ENCODE data around the gene GRIN3A. TPM values are rescaled to one million over a fixed set of nuclear protein-coding genes. Genes with fewer than 3 reads are reported as not detected.

GRIN3A gene
- total RNA-seq, 1 donor from 2014 or later, result 0.15 TPM

DNA sequence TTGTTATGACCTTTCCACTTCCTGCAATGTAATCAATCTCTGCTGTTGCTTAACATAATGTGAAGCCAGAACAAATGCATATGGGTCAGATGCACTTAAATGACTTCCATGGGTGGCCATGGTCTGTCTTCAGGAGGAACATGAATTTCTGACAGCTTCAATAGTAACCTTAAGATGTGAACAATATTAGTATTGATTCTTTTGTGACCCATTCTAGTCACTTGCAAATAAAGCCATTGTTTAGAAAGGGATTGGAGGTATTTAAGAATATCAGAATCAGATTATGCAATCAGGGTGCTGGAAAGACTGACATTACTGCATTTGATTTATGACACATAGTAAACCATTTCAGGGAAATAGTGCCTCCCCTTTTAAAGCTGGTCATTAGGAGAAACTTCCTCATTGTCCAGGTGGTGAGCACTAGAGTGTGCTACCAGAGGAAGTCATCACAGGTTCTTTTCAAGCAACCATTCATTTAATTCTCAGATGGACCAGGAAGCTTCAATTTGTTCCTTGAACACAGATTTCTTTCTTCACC, 32.1 kb downstream of the GRIN3A start:
- Mint-ChIP-seq H3K4me1 (ENCODE audit: low read depth, unreplicated experiment) (peaks cover 10% of the 10 kb centered on the region), H3K9me3 (ENCODE audit: unreplicated experiment) (no peaks in the 10 kb centered on the region), H3K36me3 (ENCODE audit: unreplicated experiment) (no peaks in the 10 kb centered on the region), H3K27me3 (ENCODE audit: unreplicated experiment) (no peaks in the 10 kb centered on the region), H3K4me3 (ENCODE audit: unreplicated experiment) (no peak overlapping the region), H3K27ac (ENCODE audit: unreplicated experiment) (no peak overlapping the region)
- DNase-seq, result no peak
- TF ChIP-seq, protein P1, sequence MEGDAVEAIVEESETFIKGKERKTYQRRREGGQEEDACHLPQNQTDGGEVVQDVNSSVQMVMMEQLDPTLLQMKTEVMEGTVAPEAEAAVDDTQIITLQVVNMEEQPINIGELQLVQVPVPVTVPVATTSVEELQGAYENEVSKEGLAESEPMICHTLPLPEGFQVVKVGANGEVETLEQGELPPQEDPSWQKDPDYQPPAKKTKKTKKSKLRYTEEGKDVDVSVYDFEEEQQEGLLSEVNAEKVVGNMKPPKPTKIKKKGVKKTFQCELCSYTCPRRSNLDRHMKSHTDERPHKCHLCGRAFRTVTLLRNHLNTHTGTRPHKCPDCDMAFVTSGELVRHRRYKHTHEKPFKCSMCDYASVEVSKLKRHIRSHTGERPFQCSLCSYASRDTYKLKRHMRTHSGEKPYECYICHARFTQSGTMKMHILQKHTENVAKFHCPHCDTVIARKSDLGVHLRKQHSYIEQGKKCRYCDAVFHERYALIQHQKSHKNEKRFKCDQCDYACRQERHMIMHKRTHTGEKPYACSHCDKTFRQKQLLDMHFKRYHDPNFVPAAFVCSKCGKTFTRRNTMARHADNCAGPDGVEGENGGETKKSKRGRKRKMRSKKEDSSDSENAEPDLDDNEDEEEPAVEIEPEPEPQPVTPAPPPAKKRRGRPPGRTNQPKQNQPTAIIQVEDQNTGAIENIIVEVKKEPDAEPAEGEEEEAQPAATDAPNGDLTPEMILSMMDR (IDR thresholded peaks at IDR 0.05; ENCODE audit: partially characterized antibody, unreplicated experiment), result no peak

DNA sequence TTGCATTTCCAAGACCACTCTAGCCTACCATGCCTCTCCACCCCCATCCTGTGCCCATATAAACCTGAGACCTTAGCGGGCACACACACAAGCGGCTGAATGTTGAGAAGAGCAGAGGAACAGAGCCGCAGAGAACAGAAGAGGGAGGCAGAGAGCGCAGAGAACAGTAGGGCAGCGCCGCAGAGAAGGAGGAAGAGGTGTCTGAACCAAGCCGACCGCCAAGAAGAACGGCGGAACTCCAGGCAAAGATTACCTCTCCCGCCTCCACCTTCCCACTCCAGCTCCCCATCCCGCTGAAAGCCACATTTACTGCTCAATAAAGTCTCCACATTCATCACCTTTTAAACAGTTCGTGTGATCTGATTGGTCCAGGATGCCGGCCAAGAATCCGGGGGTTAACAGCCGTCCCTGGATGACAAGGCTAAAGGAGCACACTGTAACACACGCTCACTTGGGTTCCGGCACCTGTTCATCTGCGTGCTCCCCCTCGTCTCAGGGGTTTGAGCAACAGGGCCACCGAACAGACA, 33.2 kb downstream of the GRIN3A start:
- peak; percentile 47 for DNase-seq
- Mint-ChIP-seq H3K27me3 (ENCODE audit: unreplicated experiment) (no peaks in the 10 kb centered on the region), H3K36me3 (ENCODE audit: unreplicated experiment) (no peaks in the 10 kb centered on the region), H3K4me3 (ENCODE audit: unreplicated experiment) (peak overlapping the region; percentile 83), H3K9me3 (ENCODE audit: unreplicated experiment) (no peaks in the 10 kb centered on the region), H3K4me1 (ENCODE audit: low read depth, unreplicated experiment) (peaks cover 10% of the 10 kb centered on the region), H3K27ac (ENCODE audit: unreplicated experiment) (no peak overlapping the region)
- TF ChIP-seq, protein P1 (IDR thresholded peaks at IDR 0.05; ENCODE audit: partially characterized antibody, unreplicated experiment), result no peak

DNA sequence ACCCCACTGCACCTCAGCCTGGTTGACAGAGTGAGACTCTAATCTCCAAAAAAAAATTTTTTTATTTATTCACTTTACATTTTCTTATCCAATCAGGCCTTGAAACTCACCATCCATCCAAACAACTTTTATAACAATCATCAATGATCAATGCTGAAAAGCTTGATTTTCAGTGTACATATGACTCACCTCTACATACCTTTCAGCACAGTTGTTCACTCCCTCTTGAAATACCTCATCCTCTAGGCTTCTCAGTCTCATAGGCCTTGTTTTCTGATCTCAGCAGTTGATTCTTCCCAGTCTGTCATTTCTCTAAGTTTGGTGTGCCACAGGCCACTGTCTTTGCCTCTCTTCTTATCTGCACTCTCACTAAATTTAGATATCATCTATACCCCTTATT, 36.2 kb downstream of the GRIN3A start:
- H3K27me3 Mint-ChIP-seq (ENCODE audit: unreplicated experiment), result no peaks in the 10 kb centered on the region
- H3K9me3 Mint-ChIP-seq (ENCODE audit: unreplicated experiment), result no peaks in the 10 kb centered on the region
- no peak overlapping the region for H3K4me3 Mint-ChIP-seq (ENCODE audit: unreplicated experiment)
- TF ChIP-seq, protein P1 (IDR thresholded peaks at IDR 0.05; ENCODE audit: partially characterized antibody, unreplicated experiment), result no peak
- peaks cover 9% of the 10 kb centered on the region for H3K4me1 Mint-ChIP-seq (ENCODE audit: low read depth, unreplicated experiment)
- H3K36me3 Mint-ChIP-seq (ENCODE audit: unreplicated experiment), result no peaks in the 10 kb centered on the region
- no peak overlapping the region for H3K27ac Mint-ChIP-seq (ENCODE audit: unreplicated experiment)
- DNase-seq, result no peak

DNA sequence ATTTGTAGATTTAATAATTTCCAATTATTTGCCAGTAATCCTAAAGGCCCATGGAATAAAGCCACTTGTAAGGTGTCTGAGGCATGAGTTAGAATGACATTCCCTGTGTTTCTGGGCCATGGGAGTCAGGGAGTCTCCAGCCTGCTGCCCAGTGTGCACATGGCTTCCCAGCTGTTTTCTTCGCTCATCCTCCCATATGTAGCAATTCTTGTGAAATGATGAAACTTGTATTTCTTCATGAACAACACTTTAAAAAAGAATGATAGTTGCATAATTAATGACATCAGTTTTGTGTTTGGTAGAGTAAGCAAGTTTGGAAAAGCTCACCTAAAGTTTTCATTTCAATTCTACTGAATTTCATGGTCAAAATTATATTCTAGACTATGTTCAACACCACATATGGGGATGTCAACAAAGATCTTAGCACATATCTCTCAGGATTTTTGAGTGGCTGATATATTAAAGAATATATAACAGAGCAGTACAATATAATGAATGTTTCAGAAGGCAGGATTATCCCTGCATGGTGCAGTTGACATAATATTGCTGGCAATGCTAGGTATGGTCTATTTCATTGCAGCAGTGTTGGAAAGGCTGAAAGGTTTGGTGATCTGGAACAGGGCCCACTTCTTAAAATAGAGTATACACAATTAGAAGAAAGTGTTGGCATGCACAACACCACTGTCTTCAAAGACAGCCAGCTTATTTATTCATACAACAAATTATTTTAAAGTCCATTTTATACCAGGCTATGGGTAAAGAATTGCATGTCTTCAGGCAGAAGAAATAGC, 44.7 kb downstream of the GRIN3A start:
- Mint-ChIP-seq H3K9me3 (ENCODE audit: unreplicated experiment) (no peaks in the 10 kb centered on the region), H3K36me3 (ENCODE audit: unreplicated experiment) (no peaks in the 10 kb centered on the region), H3K27me3 (ENCODE audit: unreplicated experiment) (no peaks in the 10 kb centered on the region), H3K27ac (ENCODE audit: unreplicated experiment) (no peak overlapping the region), H3K4me3 (ENCODE audit: unreplicated experiment) (no peak overlapping the region), H3K4me1 (ENCODE audit: low read depth, unreplicated experiment) (no peaks in the 10 kb centered on the region)
- TF ChIP-seq, protein P1 (IDR thresholded peaks at IDR 0.05; ENCODE audit: partially characterized antibody, unreplicated experiment), result no peak
- DNase-seq, result no peak

GRCh38 chr9:101691657-101692056, 46.8 kb downstream of the GRIN3A start:
- Mint-ChIP-seq H3K27me3 (ENCODE audit: unreplicated experiment) (no peaks in the 10 kb centered on the region), H3K36me3 (ENCODE audit: unreplicated experiment) (no peaks in the 10 kb centered on the region), H3K4me3 (ENCODE audit: unreplicated experiment) (no peak overlapping the region), H3K4me1 (ENCODE audit: low read depth, unreplicated experiment) (no peaks in the 10 kb centered on the region), H3K9me3 (ENCODE audit: unreplicated experiment) (no peaks in the 10 kb centered on the region), H3K27ac (ENCODE audit: unreplicated experiment) (no peak overlapping the region)
- DNase-seq, result no peak
- TF ChIP-seq, protein P1 (IDR thresholded peaks at IDR 0.05; ENCODE audit: partially characterized antibody, unreplicated experiment), result no peak

All from glutamatergic neuron (in vitro differentiated cells).